GM18511 (cell line): ENCODE measurements around the gene CGNL1.

Experiments used
- ATAC-seq: cut with Tn5 transposase; IDR thresholded peaks from one replicate; pipeline ENCODE4 v1.9.1; 2021; ENCODE audit warnings: mild to moderate bottlenecking, moderate library complexity; ENCODE audit not compliant: unreplicated experiment

CGNL1 gene

GRCh38 chr15:57592426-57592825 is 216.1 kb downstream of the CGNL1 start:
- no peak for ATAC-seq

GRCh38 chr15:57592836-57593420 is 216.6 kb downstream of the CGNL1 start:
- ATAC-seq, result no peak

GRCh38 chr15:57594479-57594878 is 218.2 kb downstream of the CGNL1 start:
- no peak for ATAC-seq

- ATAC-seq, result no peak
These were observed 218.9 kb downstream of the CGNL1 start for GRCh38 chr15:57595011-57595866.

- no peak for ATAC-seq
These were observed 220.1 kb downstream of the CGNL1 start for GRCh38 chr15:57596301-57596855.

GRCh38 chr15:57596978-57597377 is 220.7 kb downstream of the CGNL1 start:
- no peak for ATAC-seq

- no peak for ATAC-seq
These were observed 221.1 kb downstream of the CGNL1 start for GRCh38 chr15:57597431-57597830.

GRCh38 chr15:57598346-57598745 is 222.0 kb downstream of the CGNL1 start:
- ATAC-seq, result no peak

- ATAC-seq, result no peak
These were observed 223.0 kb downstream of the CGNL1 start for GRCh38 chr15:57599296-57599810.

GRCh38 chr15:57600197-57600596 is 223.9 kb downstream of the CGNL1 start:
- ATAC-seq, result no peak
